Glutamatergic neuron (in vitro differentiated cells): ENCODE data around the gene PTPRR. TPM values are rescaled to one million over a fixed set of nuclear protein-coding genes. Genes with fewer than 3 reads are reported as not detected.

Experiments used
- DNase-seq: peaks from one replicate; pipeline ENCODE4 v3.0.0; 2022
- H3K27ac Mint-ChIP-seq: one replicate; pipeline ENCODE4 v1.8.0; 2020; ENCODE audit warnings: mild to moderate bottlenecking, mixed read lengths, inconsistent platforms; ENCODE audit not compliant: unreplicated experiment
- H3K27me3 Mint-ChIP-seq: one replicate; pipeline ENCODE4 v1.8.0; 2020; ENCODE audit warnings: mild to moderate bottlenecking, moderate library complexity, mixed read lengths, inconsistent platforms; ENCODE audit not compliant: unreplicated experiment
- H3K36me3 Mint-ChIP-seq: one replicate; pipeline ENCODE4 v1.8.0; 2020; ENCODE audit warnings: mild to moderate bottlenecking, mixed read lengths, inconsistent platforms; ENCODE audit not compliant: unreplicated experiment
- H3K4me1 Mint-ChIP-seq: one replicate; pipeline ENCODE4 v1.8.0; 2020; ENCODE audit warnings: mild to moderate bottlenecking, low read depth, mixed read lengths, inconsistent platforms; ENCODE audit not compliant: unreplicated experiment
- H3K4me3 Mint-ChIP-seq: one replicate; pipeline ENCODE4 v1.8.0; 2020; ENCODE audit warnings: mild to moderate bottlenecking, mixed read lengths, inconsistent platforms; ENCODE audit not compliant: unreplicated experiment
- H3K9me3 Mint-ChIP-seq: one replicate; pipeline ENCODE4 v1.8.0; 2020; ENCODE audit warnings: mild to moderate bottlenecking, moderate library complexity, mixed read lengths, inconsistent platforms; ENCODE audit not compliant: unreplicated experiment
- CTCF ChIP-seq: fragments of 200-600 bp; sonication (generic); IDR thresholded peaks from one replicate; pipeline ENCODE4 v1.5.0; 2021; ENCODE audit not compliant: partially characterized antibody, unreplicated experiment
- total RNA-seq: library from RNA; stranded (reverse); fragmentation: NEBNext Ultra II Directional; extraction: Animal tissue kit (Norgen Biotek cat#: 25700); gene quantifications from one replicate; pipeline ENCODE4 v1.2.1, GENCODE V29; 2021; ENCODE audit not compliant: unreplicated experiment

PTPRR gene
- total RNA-seq, 1 donor from 2014 or later, result 0.34 TPM

- Mint-ChIP-seq H3K27me3 (no peaks in the 10 kb centered on the region), H3K27ac (no peak overlapping the region), H3K36me3 (no peaks in the 10 kb centered on the region), H3K9me3 (no peaks in the 10 kb centered on the region), H3K4me1 (no peaks in the 10 kb centered on the region), H3K4me3 (no peak overlapping the region)
- DNase-seq, result no peak
- no peak for TF ChIP-seq CTCF
These were observed 91.5 kb downstream of the PTPRR start for GRCh38 chr12:70829070-70829469.

- Mint-ChIP-seq H3K36me3 (no peaks in the 10 kb centered on the region), H3K27me3 (no peaks in the 10 kb centered on the region), H3K27ac (no peak overlapping the region), H3K4me1 (no peaks in the 10 kb centered on the region), H3K4me3 (no peak overlapping the region), H3K9me3 (no peaks in the 10 kb centered on the region)
- no peak for TF ChIP-seq CTCF
- DNase-seq, result no peak
These were observed 92.2 kb downstream of the PTPRR start for GRCh38 chr12:70828351-70828750.

- Mint-ChIP-seq H3K4me1 (no peaks in the 10 kb centered on the region), H3K4me3 (no peak overlapping the region), H3K36me3 (no peaks in the 10 kb centered on the region), H3K27me3 (no peaks in the 10 kb centered on the region), H3K27ac (no peak overlapping the region), H3K9me3 (no peaks in the 10 kb centered on the region)
- no peak for TF ChIP-seq CTCF
- no peak for DNase-seq
These were observed 94.4 kb downstream of the PTPRR start for GRCh38 chr12:70826156-70826555.

GRCh38 chr12:70824511-70824910 is 96.0 kb downstream of the PTPRR start:
- DNase-seq, result no peak
- no peak for TF ChIP-seq CTCF
- H3K9me3 Mint-ChIP-seq, result peaks cover 2% of the 10 kb centered on the region
- H3K4me3 Mint-ChIP-seq, result no peak overlapping the region
- H3K4me1 Mint-ChIP-seq, result no peaks in the 10 kb centered on the region
- H3K27ac Mint-ChIP-seq, result no peak overlapping the region
- H3K36me3 Mint-ChIP-seq, result no peaks in the 10 kb centered on the region
- no peaks in the 10 kb centered on the region for H3K27me3 Mint-ChIP-seq

GRCh38 chr12:70823182-70823976 is 97.2 kb downstream of the PTPRR start:
- Mint-ChIP-seq H3K9me3 (peaks cover 2% of the 10 kb centered on the region), H3K27ac (no peak overlapping the region), H3K36me3 (no peaks in the 10 kb centered on the region), H3K27me3 (no peaks in the 10 kb centered on the region), H3K4me1 (no peaks in the 10 kb centered on the region), H3K4me3 (no peak overlapping the region)
- TF ChIP-seq CTCF, result no peak
- DNase-seq, result no peak
